Measurements from ENCODE around the gene TSHZ1.

Gene TSHZ1

DNA sequence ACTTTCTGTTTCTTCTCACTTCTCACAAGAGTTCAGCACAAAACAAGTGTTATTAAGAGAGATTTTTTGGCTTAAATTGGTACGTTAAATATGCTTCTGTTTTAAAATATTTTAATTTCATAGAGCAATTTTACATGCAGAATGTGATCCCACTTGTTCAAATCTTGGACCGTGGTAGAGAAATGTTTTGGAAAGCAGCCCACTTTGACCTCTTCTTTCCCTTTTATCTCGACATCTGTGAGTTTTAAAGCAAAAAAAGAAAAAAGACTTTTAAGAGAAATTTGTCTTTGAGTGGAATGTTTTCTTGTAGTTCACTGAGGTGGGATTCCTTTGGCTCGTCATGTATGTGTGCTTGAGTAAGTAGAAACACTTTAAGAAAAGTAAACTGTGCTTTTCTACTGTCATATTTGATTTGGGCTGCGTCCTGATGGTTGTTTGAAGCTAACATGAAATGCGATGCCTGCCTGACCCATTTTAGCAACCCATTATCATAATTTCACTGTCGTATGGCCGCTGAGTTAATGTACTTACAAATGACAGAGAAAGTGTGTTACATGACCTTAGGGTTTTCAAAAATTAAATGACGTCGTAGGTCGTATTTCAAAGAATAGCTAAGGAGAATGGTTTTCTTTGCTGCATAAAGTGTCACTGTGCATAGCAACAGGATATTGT lies 54.5 kb downstream of the TSHZ1 start (continued):
- TF ChIP-seq ZBTB49 (tag by site-specific recombination; IDR thresholded peaks at IDR 0.05; ENCODE audit: low read depth) (no peak), ZNF621 (tag by site-specific recombination; IDR thresholded peaks at IDR 0.05) (no peak), PRDM6 (tag by site-specific recombination; IDR thresholded peaks at IDR 0.05) (peak; percentile 91), ZBTB48 (tag by site-specific recombination; IDR thresholded peaks at IDR 0.05) (no peak), KLF10 (tag by site-specific recombination; IDR thresholded peaks at IDR 0.05) (0 out of 2 replicates have a peak, but pooled peaks have one; percentile 18), SCRT2 (tag by site-specific recombination; IDR thresholded peaks at IDR 0.05) (0 out of 2 replicates have a peak, but pooled peaks have one; percentile 42), BCL11A (tag by site-specific recombination; IDR thresholded peaks at IDR 0.05; ENCODE audit: low read depth) (peak; percentile 86), ZNF311 (tag by site-specific recombination; IDR thresholded peaks at IDR 0.05; ENCODE audit: borderline replicate concordance) (no peak), ZNF404 (tag by site-specific recombination; IDR thresholded peaks at IDR 0.05) (no peak), ZFP3 (tag by site-specific recombination; IDR thresholded peaks at IDR 0.05; ENCODE audit: low read depth) (no peak), ZNF660 (tag by site-specific recombination; IDR thresholded peaks at IDR 0.05) (no peak), OSR2 (tag by site-specific recombination; IDR thresholded peaks at IDR 0.05) (peak; percentile 42), ZNF292 (tag by site-specific recombination; IDR thresholded peaks at IDR 0.05; ENCODE audit: borderline replicate concordance, low read depth) (no peak), HOXD13 (CRISPR knock-in tag; IDR thresholded peaks at IDR 0.05; ENCODE audit: borderline replicate concordance) (no peak), ZNF335 (tag by site-specific recombination; conservative IDR thresholded peaks at IDR 0.05) (no peak), ZNF585B (tag by site-specific recombination; IDR thresholded peaks at IDR 0.05) (no peak), ZNF658 (tag by site-specific recombination; IDR thresholded peaks at IDR 0.05) (no peak), ZFP37 (tag by site-specific recombination; IDR thresholded peaks at IDR 0.05) (no peak), GLI2 (tag by site-specific recombination; IDR thresholded peaks at IDR 0.05; ENCODE audit: borderline replicate concordance, low read depth) (peak; percentile 76; the same call in 1 of the 2 replicates), IKZF3 (tag by site-specific recombination; IDR thresholded peaks at IDR 0.05) (no peak), ZNF707 (tag by site-specific recombination; IDR thresholded peaks at IDR 0.05) (no peak), ZNF394 (tag by site-specific recombination; IDR thresholded peaks at IDR 0.05; ENCODE audit: borderline replicate concordance) (no peak), ZFP41 (tag by site-specific recombination; IDR thresholded peaks at IDR 0.05; ENCODE audit: borderline replicate concordance) (no peak)
- TF ChIP-seq, protein P1, sequence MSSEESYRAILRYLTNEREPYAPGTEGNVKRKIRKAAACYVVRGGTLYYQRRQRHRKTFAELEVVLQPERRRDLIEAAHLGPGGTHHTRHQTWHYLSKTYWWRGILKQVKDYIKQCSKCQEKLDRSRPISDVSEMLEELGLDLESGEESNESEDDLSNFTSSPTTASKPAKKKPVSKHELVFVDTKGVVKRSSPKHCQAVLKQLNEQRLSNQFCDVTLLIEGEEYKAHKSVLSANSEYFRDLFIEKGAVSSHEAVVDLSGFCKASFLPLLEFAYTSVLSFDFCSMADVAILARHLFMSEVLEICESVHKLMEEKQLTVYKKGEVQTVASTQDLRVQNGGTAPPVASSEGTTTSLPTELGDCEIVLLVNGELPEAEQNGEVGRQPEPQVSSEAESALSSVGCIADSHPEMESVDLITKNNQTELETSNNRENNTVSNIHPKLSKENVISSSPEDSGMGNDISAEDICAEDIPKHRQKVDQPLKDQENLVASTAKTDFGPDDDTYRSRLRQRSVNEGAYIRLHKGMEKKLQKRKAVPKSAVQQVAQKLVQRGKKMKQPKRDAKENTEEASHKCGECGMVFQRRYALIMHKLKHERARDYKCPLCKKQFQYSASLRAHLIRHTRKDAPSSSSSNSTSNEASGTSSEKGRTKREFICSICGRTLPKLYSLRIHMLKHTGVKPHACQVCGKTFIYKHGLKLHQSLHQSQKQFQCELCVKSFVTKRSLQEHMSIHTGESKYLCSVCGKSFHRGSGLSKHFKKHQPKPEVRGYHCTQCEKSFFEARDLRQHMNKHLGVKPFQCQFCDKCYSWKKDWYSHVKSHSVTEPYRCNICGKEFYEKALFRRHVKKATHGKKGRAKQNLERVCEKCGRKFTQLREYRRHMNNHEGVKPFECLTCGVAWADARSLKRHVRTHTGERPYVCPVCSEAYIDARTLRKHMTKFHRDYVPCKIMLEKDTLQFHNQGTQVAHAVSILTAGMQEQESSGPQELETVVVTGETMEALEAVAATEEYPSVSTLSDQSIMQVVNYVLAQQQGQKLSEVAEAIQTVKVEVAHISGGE (tag by site-specific recombination; conservative IDR thresholded peaks at IDR 0.05; ENCODE audit: low read depth): no peak
- TF ChIP-seq, protein P2, sequence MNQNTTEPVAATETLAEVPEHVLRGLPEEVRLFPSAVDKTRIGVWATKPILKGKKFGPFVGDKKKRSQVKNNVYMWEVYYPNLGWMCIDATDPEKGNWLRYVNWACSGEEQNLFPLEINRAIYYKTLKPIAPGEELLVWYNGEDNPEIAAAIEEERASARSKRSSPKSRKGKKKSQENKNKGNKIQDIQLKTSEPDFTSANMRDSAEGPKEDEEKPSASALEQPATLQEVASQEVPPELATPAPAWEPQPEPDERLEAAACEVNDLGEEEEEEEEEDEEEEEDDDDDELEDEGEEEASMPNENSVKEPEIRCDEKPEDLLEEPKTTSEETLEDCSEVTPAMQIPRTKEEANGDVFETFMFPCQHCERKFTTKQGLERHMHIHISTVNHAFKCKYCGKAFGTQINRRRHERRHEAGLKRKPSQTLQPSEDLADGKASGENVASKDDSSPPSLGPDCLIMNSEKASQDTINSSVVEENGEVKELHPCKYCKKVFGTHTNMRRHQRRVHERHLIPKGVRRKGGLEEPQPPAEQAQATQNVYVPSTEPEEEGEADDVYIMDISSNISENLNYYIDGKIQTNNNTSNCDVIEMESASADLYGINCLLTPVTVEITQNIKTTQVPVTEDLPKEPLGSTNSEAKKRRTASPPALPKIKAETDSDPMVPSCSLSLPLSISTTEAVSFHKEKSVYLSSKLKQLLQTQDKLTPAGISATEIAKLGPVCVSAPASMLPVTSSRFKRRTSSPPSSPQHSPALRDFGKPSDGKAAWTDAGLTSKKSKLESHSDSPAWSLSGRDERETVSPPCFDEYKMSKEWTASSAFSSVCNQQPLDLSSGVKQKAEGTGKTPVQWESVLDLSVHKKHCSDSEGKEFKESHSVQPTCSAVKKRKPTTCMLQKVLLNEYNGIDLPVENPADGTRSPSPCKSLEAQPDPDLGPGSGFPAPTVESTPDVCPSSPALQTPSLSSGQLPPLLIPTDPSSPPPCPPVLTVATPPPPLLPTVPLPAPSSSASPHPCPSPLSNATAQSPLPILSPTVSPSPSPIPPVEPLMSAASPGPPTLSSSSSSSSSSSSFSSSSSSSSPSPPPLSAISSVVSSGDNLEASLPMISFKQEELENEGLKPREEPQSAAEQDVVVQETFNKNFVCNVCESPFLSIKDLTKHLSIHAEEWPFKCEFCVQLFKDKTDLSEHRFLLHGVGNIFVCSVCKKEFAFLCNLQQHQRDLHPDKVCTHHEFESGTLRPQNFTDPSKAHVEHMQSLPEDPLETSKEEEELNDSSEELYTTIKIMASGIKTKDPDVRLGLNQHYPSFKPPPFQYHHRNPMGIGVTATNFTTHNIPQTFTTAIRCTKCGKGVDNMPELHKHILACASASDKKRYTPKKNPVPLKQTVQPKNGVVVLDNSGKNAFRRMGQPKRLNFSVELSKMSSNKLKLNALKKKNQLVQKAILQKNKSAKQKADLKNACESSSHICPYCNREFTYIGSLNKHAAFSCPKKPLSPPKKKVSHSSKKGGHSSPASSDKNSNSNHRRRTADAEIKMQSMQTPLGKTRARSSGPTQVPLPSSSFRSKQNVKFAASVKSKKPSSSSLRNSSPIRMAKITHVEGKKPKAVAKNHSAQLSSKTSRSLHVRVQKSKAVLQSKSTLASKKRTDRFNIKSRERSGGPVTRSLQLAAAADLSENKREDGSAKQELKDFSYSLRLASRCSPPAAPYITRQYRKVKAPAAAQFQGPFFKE (tag by site-specific recombination; IDR thresholded peaks at IDR 0.05; ENCODE audit: borderline replicate concordance): no peak
- TF ChIP-seq, protein P3, sequence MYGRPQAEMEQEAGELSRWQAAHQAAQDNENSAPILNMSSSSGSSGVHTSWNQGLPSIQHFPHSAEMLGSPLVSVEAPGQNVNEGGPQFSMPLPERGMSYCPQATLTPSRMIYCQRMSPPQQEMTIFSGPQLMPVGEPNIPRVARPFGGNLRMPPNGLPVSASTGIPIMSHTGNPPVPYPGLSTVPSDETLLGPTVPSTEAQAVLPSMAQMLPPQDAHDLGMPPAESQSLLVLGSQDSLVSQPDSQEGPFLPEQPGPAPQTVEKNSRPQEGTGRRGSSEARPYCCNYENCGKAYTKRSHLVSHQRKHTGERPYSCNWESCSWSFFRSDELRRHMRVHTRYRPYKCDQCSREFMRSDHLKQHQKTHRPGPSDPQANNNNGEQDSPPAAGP (tag by site-specific recombination; IDR thresholded peaks at IDR 0.05): no peak

All from HEK293 (cell line).